Stimulated activated effector memory CD8-positive, alpha-beta T cell treated with anti-CD3 and anti-CD28 coated beads, Interleukin-12 subunit alpha, Interleukin-12 subunit beta, amount 100 ng/mL, for 72 hours (primary cell): ENCODE measurements around the gene LENG1.

ENCODE experiments used
- ATAC-seq: fragments of 150-1000 bp; cut with Tn5 transposase; 2 replicates; pipeline ENCODE4 v1.10.0; 2021
- DNase-seq, 2 donors: peaks; one replicate each; pipeline ENCODE4 v3.0.0; 2021 to 2022; ENCODE audit warnings: low spot score in 2 of 2
- H3K27ac Mint-ChIP-seq: one replicate; pipeline ENCODE4 v1.8.0; 2022; ENCODE audit warnings: mild to moderate bottlenecking, mixed read lengths
- H3K36me3 Mint-ChIP-seq: one replicate; pipeline ENCODE4 v1.8.0; 2022; ENCODE audit warnings: mild to moderate bottlenecking, mixed read lengths
- H3K4me1 Mint-ChIP-seq: one replicate; pipeline ENCODE4 v1.8.0; 2022; ENCODE audit warnings: mixed read lengths
- H3K4me3 Mint-ChIP-seq: one replicate; pipeline ENCODE4 v1.8.0; 2022; ENCODE audit warnings: mild to moderate bottlenecking, mixed read lengths
- H3K9me3 Mint-ChIP-seq: one replicate; pipeline ENCODE4 v1.8.0; 2022; ENCODE audit warnings: mixed read lengths

The LENG1 gene

DNA sequence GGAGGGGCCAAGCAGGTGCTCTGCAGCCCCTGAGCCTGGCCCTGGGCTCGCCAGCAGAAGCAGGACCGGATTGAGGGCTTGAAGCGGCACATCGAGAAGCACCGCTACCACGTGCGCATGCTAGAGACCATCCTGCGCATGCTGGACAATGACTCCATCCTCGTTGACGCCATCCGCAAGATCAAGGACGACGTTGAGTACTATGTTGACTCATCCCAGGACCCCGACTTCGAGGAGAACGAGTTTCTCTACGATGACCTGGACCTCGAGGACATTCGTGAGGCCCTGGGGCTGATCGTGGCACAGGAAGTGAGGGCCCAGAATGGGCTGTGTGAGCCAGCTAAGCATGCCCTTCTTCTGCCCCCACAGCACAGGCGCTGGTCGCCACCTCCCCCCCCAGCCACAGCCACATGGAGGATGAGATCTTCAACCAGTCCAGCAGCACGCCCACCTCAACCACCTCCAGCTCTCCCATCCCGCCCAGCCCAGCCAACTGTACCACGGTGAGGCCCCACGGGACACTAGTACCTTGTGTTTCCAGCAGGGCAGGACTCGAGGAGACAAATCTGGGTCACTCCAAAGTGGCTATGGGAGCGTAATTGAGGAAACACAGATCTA, 13.9 kb downstream of the LENG1 start:
- Mint-ChIP-seq H3K27ac (no peak overlapping the region), H3K4me1 (peaks cover 39% of the 10 kb centered on the region), H3K9me3 (no peaks in the 10 kb centered on the region), H3K4me3 (no peak overlapping the region), H3K36me3 (peaks cover 92% of the 10 kb centered on the region)
- ATAC-seq: no peak
- DNase-seq: no peak

DNA sequence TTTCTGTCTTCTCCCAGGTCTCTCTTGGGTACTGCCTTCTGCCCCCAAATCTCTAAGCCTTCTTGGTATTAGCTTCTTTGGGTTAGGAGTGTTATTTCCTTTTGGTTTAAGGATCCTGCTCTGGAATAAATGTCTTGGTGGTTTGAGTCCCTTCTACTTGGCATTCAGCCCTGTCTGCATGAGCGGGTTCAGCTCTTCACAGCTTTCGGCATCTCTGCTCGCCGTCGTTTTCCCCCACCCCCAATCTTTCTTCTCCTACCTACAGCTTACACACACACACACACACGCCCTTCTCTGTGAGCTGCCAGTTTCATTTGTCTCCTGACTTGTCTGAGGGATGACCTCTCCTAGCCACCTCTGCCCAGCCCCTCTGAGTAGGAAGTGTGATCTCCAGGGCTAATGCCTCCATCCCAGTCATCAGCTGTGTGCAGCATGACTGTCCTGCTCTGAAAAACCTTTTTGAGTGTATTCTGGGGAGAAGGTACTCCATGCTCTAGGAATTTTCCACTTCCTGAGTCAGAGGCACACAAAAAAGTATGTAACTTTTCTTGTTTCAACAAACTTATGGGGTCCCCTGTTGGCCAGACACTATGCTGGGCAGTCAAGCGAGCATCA, 17.2 kb downstream of the LENG1 start:
- Mint-ChIP-seq H3K4me1 (peaks cover 54% of the 10 kb centered on the region), H3K36me3 (peaks cover 81% of the 10 kb centered on the region), H3K4me3 (no peak overlapping the region), H3K27ac (peak overlapping the region; percentile 75), H3K9me3 (no peaks in the 10 kb centered on the region)
- ATAC-seq (no peak), DNase-seq (no peak)

DNA sequence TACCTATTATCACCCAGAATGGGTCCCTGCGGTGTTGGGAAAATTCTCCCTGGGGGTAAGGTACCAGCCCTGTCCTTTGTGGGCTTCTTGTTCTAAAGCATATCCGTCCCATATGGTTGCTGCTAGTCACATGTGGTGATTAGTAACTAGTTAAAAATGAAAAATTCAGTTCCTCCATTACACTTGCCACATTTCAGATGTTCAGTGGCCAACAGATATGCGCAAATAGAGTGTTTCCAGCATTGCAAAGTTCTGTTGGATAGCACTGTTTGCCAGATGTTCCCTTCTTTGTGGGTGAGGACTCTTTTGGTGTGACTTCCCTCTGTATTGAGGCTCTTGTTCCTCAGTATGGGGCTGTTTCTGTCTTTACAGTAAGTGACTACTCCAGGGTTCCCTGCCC, 18.2 kb downstream of the LENG1 start:
- peak overlapping the region; percentile 99 for H3K27ac Mint-ChIP-seq
- no peak overlapping the region for H3K4me3 Mint-ChIP-seq
- ATAC-seq: no peak

DNA sequence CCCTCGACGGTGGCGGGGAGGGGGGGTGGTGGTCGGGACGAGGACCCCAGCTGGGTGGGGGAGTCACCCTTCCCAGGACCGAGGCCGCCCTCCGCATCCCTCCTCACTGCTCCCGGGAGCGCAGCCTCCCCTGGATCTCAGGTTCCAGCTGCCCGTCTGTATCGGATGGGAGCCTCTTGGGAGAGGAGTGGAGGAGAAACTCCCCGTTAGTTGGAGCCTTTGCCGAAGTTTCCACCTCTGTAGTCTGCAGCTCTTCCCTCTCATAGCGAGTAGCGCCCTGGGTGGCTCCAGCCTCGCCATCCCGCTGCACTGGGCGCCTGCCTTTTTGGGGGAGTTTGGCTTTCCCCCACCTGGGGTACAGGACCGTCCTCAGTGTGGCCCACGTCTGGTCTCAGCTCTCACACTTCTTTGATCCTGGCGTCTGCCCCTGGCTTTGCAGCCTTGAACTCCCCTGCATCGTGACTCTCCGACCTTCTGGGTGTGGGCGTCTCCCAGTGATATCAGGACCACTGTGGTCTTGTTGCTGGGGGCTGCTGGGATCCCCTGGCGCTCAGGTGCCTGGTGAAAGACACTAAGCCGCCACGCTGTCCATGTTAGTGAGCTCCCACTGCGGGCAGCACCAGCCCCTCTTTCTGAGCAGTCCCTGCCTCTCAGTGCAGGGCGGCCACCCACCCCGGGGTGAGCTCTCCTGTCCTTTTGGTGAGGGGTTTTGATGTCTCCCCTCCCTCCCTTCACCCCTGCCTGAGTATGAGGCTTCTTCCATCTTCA, 20.8 kb downstream of the LENG1 start:
- peak overlapping the region; percentile 99 for H3K27ac Mint-ChIP-seq
- DNase-seq (peak; percentile 17 to 69), ATAC-seq (no peak)
- H3K36me3 Mint-ChIP-seq: peaks cover 50% of the 10 kb centered on the region
- peaks cover 57% of the 10 kb centered on the region for H3K4me1 Mint-ChIP-seq
- H3K4me3 Mint-ChIP-seq: peak overlapping the region; percentile 98
- no peaks in the 10 kb centered on the region for H3K9me3 Mint-ChIP-seq

More for the DNA sequence above, 18.2 kb downstream of the LENG1 start:
- Mint-ChIP-seq H3K4me1 (peaks cover 59% of the 10 kb centered on the region), H3K9me3 (no peaks in the 10 kb centered on the region), H3K36me3 (peaks cover 77% of the 10 kb centered on the region)
- no peak for DNase-seq

DNA sequence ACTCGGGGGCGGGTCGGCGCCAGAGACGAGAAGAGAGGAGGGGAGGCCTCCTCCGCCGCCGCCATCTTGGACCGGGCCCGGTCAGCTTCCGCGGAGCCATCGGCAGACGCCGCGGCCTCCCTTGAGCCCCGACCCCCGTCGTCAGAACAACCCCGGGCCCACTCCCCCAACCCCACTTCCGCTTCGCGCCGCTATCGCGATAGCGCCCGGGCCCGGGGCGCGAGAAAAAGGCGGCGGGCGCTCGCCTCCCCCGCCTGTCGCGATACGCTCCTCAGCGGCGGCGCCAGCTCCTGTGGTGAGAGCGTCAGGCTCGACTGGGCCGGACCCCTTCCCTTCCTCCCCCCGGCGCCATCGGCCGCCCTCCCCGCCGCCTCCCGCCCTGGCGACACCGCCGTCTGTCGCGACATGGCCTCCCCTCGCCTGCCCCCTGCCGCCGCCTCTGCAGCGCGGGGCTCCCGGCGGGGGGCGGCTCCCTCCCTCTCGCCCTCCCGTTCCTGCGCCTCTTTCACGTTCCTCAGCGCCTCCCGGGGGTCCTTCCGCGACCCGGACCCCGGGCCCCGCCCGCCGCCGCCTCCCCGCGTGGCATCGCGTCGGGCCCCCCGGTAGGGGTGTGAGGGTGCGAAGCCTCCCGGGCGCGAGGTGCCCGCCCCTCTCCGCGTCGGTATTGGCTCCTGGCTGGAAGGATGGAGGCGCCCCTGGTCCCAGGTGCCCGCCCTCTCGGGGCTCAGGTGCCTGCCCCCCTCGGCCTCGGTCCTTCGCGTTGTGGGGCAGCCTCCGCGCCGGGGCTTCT, 21.6 kb downstream of the LENG1 start, which contains the start of gene CNOT3:
Gene CNOT3 (plus strand): TSS at position 64 of the 790 bp plus-strand sequence. CDS start 5,217 bp downstream, outside the sequence.
- no peaks in the 10 kb centered on the region for H3K9me3 Mint-ChIP-seq
- H3K36me3 Mint-ChIP-seq: peaks cover 42% of the 10 kb centered on the region
- ATAC-seq (no peak), DNase-seq (peak in 1 of 2 donors; percentile 23)
- H3K4me1 Mint-ChIP-seq: peaks cover 52% of the 10 kb centered on the region
- H3K27ac Mint-ChIP-seq: peak within 1 kb of the TSS; percentile 99
- H3K4me3 Mint-ChIP-seq: peak within 1 kb of the TSS; percentile 98

DNA sequence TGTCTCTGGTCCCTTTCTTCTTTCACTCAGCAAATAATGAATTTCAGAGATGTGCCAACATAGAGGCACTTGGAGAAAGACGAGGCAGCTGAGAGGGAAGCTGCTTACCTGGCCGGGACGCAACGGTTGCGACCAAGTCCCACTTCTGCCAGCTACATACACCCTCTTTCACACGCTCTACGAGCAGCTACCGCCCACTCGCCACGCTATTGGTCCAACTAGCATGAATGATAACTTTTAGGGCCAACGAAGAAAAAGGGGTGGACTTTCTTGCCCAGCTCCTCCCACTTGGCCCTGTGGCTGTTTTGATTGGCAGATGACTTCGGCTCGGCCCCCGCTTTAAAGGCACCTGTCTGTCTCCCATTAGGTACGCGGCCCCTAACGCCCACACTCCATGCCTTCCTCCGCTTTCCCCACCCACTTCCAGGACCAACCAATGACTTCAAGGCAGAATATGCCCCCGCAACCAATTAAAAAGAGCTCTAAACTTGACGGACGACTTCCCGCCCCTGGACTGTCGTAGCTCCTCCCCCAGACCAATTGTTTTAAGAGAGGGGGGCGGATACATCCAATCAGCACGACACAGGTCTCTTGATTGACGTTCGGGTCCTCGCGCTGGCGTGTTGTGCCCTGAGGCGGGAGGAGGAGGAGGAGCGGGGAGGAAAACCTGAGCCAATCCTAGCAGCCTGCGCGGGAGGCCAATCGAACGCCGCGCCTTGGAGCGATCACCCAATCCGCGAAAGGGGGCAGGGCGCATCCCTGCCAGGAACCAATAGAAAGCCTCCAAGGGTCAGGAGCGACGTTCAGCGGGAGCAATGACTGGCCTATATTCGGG, 22.4 kb downstream of the LENG1 start:
- peaks cover 34% of the 10 kb centered on the region for H3K36me3 Mint-ChIP-seq
- ATAC-seq (peak; percentile 89), DNase-seq (peak; percentile 92 to 98)
- peaks cover 49% of the 10 kb centered on the region for H3K4me1 Mint-ChIP-seq
- H3K9me3 Mint-ChIP-seq: no peaks in the 10 kb centered on the region
- H3K4me3 Mint-ChIP-seq: peak overlapping the region; percentile 98
- peak overlapping the region; percentile 99 for H3K27ac Mint-ChIP-seq

DNA sequence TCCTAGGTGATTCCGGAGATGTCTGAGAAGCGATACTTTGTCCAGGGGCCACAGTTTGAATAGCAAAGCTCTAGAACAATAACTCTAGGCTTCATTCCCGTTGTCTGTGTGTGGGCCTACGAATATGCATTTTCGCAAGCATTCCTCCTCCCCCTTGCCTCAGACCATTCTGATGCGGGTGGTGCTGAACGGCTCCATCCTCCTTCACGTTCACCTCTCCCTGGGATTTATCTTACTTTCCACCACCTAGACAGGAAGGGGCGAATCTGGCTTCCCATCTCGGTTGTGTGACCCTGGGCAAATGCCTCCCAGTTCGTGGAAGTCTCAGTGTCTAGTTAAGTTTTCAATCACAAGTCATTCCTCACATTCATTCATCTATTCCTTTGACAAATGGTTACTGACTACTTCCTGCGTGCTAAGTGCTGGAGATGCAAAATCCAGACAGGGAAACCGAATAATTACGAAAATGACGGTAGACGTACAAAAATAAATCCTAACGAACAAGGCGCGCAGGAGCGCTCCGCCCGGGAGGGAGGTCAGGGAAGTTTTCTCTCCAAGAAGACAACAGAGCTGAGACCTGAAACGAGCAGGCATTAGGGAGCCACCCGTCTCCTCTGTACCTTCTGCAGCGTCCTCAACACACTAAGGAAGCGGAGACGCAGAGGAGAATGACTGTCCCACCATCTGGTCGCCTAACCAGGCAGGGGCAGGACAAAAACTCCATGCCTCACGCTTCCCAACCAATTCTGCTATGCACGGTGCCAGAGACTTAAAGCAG, 23.2 kb downstream of the LENG1 start:
- Mint-ChIP-seq H3K4me3 (peak overlapping the region; percentile 98), H3K4me1 (peaks cover 43% of the 10 kb centered on the region), H3K36me3 (peaks cover 33% of the 10 kb centered on the region), H3K9me3 (no peaks in the 10 kb centered on the region), H3K27ac (peak overlapping the region; percentile 99)
- ATAC-seq: no peak
- DNase-seq: no peak

DNA sequence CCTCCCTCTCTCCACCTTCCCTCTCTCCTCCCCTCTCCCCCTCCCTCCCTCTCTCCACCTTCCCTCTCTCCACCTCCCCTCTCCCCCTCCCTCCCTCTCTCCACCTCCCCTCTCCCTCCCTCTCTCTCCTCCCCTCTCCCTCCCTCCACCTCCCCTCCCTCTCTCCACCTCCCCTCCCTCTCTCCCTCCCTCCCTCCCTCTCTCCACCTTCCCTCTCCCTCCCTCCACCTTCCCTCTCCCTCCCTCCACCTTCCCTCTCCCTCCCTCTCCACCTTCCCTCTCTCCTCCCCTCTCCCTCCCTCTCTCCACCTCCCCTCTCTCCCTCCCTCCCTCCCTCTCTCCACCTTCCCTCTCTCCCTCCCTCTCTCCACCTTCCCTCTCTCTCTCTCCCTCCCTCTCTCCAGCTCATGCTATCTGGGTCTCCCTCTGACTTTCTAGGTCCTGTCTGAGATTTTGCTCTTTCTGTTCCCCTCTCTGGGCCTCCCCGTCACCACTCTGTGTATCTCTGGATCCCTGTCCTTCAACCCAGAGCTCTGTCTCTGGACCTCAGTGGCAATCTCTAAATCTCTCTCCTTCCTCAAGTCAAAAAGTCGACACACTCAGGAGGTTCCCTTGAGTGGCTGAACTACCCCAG, 25.4 kb downstream of the LENG1 start:
- Mint-ChIP-seq H3K27ac (peak overlapping the region; percentile 80), H3K4me3 (no peak overlapping the region), H3K4me1 (peaks cover 24% of the 10 kb centered on the region), H3K9me3 (no peaks in the 10 kb centered on the region), H3K36me3 (peaks cover 37% of the 10 kb centered on the region)
- no peak for ATAC-seq
- no peak for DNase-seq

DNA sequence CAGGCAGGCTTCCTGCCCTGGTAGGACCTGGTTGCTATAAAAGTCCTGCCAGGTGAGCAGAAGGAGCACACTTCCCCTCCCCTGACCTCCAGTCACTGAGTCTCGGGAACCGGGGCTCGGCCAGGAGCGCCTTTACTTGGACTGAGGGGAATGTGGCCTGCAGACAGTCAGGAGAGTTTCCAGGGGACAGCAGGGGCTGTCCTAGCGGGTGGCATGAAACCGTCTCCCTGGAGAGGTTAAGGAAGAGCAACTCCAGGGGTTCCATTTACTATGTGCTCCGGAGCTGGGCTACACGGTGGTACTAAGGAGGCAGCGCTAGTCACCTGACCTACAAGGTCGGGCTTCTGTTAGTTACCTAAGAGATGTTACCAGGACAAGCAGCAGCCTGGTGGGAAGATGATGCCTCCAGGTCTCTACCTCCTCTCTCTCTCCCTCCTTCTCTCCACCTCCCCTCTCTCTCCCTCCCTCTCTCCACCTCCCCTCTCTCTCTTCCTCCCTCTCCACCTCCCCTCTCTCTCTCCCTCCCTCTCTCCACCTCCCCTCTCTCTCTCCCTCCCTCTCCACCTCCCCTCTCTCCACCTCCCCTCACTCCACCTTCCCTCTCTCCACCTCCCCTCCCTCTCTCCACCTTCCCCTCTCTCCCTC, 26.1 kb downstream of the LENG1 start:
- ATAC-seq: no peak
- peaks cover 37% of the 10 kb centered on the region for H3K36me3 Mint-ChIP-seq
- H3K4me1 Mint-ChIP-seq: peaks cover 17% of the 10 kb centered on the region
- no peaks in the 10 kb centered on the region for H3K9me3 Mint-ChIP-seq
- no peak overlapping the region for H3K27ac Mint-ChIP-seq
- DNase-seq: no peak
- no peak overlapping the region for H3K4me3 Mint-ChIP-seq

DNA sequence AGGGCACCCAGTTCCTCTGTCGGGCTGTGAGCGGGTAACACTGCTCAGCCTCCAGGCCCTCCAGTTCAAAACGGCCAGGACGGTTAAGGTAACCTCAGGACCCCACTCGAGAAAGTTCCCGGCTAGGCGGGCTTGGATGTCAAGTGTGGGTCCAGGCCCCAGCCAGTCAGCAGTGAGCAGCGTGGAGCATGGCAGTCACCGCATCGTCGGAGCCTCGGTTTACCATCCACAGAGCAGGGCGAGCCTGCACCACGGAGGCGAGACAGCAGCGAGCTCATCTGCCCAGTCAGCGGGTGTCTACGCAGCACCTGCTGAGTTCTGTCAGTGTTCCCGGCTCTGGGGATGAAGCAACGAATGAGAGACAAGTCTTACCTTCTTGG, 29.9 kb downstream of the LENG1 start:
- Mint-ChIP-seq H3K27ac (no peak overlapping the region), H3K4me3 (no peak overlapping the region), H3K9me3 (no peaks in the 10 kb centered on the region), H3K4me1 (peaks cover 6% of the 10 kb centered on the region), H3K36me3 (peaks cover 63% of the 10 kb centered on the region)
- ATAC-seq (no peak), DNase-seq (no peak)

DNA sequence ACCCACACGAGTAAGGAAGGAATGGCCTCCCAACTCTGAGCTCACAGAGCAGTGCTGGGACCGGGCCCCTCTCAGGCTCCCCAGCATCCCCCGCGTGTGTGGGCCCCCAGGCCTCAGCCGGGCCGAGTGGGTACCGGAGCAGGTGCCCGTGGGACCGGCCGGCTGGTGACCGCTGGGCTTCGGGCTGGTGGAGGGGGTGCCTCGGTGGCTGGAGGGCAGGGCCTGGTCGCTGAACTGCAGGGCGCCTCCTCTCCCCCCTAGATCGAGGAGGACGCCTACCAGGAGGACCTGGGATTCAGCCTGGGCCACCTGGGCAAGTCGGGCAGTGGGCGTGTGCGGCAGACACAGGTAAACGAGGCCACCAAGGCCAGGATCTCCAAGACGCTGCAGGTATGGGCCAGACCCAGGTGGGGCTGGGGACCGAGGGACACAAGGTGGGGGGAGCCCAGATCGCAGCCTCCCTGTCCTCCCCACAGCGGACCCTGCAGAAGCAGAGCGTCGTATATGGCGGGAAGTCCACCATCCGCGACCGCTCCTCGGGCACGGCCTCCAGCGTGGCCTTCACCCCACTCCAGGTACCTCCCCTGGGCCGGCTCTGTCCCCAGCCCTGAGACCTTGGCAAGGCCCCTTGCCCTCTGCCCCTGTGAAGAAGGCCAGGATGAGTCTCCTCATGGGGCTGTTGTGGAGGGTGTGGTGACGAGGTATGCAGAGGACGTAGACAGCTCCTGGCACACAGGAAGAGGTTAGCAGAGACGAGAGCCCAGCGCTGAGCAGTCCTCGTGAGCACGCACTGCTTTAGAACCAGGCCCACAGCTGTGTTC, 30.5 kb downstream of the LENG1 start:
- Mint-ChIP-seq H3K4me1 (no peaks in the 10 kb centered on the region), H3K9me3 (no peaks in the 10 kb centered on the region), H3K27ac (no peak overlapping the region), H3K4me3 (no peak overlapping the region), H3K36me3 (peaks cover 66% of the 10 kb centered on the region)
- no peak for DNase-seq
- no peak for ATAC-seq

DNA sequence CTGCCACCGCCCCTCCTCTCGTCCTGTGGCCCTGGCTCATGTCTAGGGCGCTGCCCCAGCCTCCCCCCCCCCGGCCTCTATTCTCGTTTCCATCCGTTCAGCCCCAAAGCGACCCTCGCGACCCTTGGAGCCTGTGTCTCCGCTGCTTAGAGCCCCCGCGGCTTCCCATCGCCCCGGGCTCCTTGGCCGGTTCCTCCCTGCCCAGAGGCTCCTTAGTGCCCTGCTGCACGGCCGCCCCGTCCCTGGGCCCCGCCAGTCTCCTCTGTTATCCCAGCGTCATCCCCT, 31.1 kb downstream of the LENG1 start:
- Mint-ChIP-seq H3K27ac (no peak overlapping the region), H3K36me3 (peaks cover 73% of the 10 kb centered on the region)

More for the DNA sequence above, 31.1 kb downstream of the LENG1 start:
- Mint-ChIP-seq H3K4me1 (no peaks in the 10 kb centered on the region), H3K9me3 (no peaks in the 10 kb centered on the region), H3K4me3 (no peak overlapping the region)
- ATAC-seq (no peak), DNase-seq (no peak)
